ENCODE data around the gene GPR143. TPM values are rescaled to one million over a fixed set of nuclear protein-coding genes. Genes with fewer than 3 reads are reported as not detected.

Gene GPR143
- total RNA-seq, 6 experiments from 2014 or later = 0.26 to 1.1 (median 0.43) TPM; not detected in 1

- no peak overlapping the region for H3K4me3 ChIP-seq
- no peak overlapping the region for H3K27ac ChIP-seq
- DNase-seq (no peak), ATAC-seq (no peak)
- intact Hi-C loops (cut with DNase I) = no loop called here
- no peaks in the 10 kb centered on the region for H3K4me1 ChIP-seq
- 53% methylated on average over 7 of the region's 7 CpGs for WGBS (ENCODE audit: insufficient coverage, low coverage, low lambda C conversion rate, missing lambda C conversion rate)
- H3K9me3 ChIP-seq = no peaks in the 10 kb centered on the region
- no peak for TF ChIP-seq CTCF (IDR thresholded peaks at IDR 0.05)
- TF ChIP-seq POLR2A (IDR thresholded peaks at IDR 0.05) = no peak
- H3K27me3 ChIP-seq = no peaks in the 10 kb centered on the region
- no peaks in the 10 kb centered on the region for H3K36me3 ChIP-seq
Observed at GRCh38 chrX:9737363-9737762, 28.3 kb downstream of the GPR143 start.

- no peak for TF ChIP-seq CTCF (IDR thresholded peaks at IDR 0.05)
- TF ChIP-seq POLR2A (IDR thresholded peaks at IDR 0.05) = no peak
- intact Hi-C loops (cut with DNase I) = no loop called here
- Histone ChIP-seq H3K27me3 (no peaks in the 10 kb centered on the region), H3K27ac (no peak overlapping the region), H3K9me3 (no peaks in the 10 kb centered on the region), H3K4me3 (no peak overlapping the region), H3K36me3 (no peaks in the 10 kb centered on the region), H3K4me1 (no peaks in the 10 kb centered on the region)
- ATAC-seq = no peak
- WGBS (ENCODE audit: insufficient coverage, low coverage, low lambda C conversion rate, missing lambda C conversion rate) = 15% methylated on average over 1 of the region's 1 CpG
- DNase-seq = no peak
Observed at GRCh38 chrX:9730752-9731151, 34.9 kb downstream of the GPR143 start.

GRCh38 chrX:9730078-9730477, 35.6 kb downstream of the GPR143 start:
- intact Hi-C loops (cut with DNase I) = no loop called here
- WGBS (ENCODE audit: insufficient coverage, low coverage, low lambda C conversion rate, missing lambda C conversion rate) = 90% methylated on average over 3 of the region's 3 CpGs
- DNase-seq (no peak), ATAC-seq (no peak)
- no peak overlapping the region for H3K27ac ChIP-seq
- H3K4me3 ChIP-seq = no peak overlapping the region
- TF ChIP-seq CTCF (IDR thresholded peaks at IDR 0.05) = no peak
- no peak for TF ChIP-seq POLR2A (IDR thresholded peaks at IDR 0.05)
- no peaks in the 10 kb centered on the region for H3K9me3 ChIP-seq
- no peaks in the 10 kb centered on the region for H3K4me1 ChIP-seq
- H3K27me3 ChIP-seq = no peaks in the 10 kb centered on the region
- H3K36me3 ChIP-seq = no peaks in the 10 kb centered on the region

- intact Hi-C loops (cut with DNase I) = no loop called here
- Histone ChIP-seq H3K9me3 (no peaks in the 10 kb centered on the region), H3K27ac (no peak overlapping the region), H3K27me3 (no peaks in the 10 kb centered on the region), H3K4me1 (no peaks in the 10 kb centered on the region), H3K36me3 (no peaks in the 10 kb centered on the region), H3K4me3 (no peak overlapping the region)
- peak in 1 of 4 donors; percentile 17 for ATAC-seq
- WGBS (ENCODE audit: insufficient coverage, low coverage, low lambda C conversion rate, missing lambda C conversion rate) = 70% methylated on average over 2 of the region's 5 CpGs
- no peak for TF ChIP-seq CTCF (IDR thresholded peaks at IDR 0.05)
- no peak for TF ChIP-seq POLR2A (IDR thresholded peaks at IDR 0.05)
- DNase-seq = no peak
Observed at GRCh38 chrX:9729171-9729885, 36.3 kb downstream of the GPR143 start.

All from right lobe of liver (tissue), 6 donors.